NCI-H146 (cell line): ENCODE data around the gene COQ4.

ENCODE experiments used
- DNase-seq: peaks from one replicate; lab custom pipeline; 2025; lab: John Stamatoyannopoulos, UW

COQ4 gene

DNA sequence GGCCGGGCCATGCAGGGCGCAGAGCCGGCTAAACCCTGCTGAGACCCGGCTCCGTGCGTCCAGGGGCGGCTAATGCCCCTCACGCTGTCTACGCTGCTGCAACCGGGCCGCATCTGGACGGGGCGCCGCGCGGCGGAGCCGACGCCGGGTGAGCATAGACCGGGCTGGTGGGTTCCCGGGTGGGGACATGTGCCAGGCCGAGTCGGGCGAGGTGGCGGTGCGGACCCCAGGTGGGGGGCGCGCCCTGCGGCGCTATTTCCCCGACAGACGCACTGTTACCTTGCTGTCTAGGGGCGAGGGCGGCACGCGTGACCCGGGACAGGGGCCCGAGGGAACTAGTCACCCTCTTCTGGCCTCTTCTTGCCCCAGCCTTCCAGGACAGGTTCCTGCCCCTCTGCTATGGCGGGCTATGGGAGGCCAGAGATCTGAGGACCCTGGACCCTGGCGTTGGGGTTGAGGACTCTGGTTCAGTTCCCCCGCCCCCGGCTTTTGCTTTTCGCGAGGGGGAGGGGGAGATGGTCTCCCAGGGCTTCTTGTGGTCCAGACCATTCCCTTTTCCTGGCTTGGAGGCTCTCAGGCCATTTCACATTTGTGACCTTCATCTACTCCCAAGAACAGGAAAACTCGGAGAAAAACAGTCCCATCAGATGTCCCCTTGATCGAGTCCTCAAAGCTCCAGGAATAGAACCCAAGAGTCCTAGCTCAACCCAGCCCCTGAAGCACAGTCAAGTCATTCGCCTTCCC, 18.2 kb downstream of the COQ4 start:
- peak; percentile 13 for DNase-seq

DNA sequence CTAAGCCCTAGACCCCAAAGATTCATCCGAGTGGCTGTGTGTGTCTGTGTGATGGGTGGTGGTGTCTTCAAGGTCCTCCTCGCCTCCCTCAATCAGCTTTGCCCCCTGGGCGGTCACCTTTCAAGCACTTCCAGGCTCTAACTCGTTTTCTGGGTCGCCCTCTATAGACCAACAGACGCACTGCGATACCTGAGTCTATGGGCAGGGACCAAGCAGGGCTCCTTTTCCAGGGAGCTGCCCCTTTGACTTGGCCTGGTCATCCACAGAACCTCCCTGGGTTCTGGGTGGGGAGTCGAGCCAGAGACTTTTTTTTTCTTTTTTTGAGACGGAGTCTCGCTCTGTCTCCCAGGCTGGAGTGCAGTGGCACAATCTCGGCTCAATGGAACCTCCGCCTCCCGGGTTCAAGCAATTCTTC, 18.8 kb downstream of the COQ4 start:
- DNase-seq = peak; percentile 65

- DNase-seq = no peak
Measured at GRCh38 chr9:128342971-128343680, 20.5 kb downstream of the COQ4 start.

DNA sequence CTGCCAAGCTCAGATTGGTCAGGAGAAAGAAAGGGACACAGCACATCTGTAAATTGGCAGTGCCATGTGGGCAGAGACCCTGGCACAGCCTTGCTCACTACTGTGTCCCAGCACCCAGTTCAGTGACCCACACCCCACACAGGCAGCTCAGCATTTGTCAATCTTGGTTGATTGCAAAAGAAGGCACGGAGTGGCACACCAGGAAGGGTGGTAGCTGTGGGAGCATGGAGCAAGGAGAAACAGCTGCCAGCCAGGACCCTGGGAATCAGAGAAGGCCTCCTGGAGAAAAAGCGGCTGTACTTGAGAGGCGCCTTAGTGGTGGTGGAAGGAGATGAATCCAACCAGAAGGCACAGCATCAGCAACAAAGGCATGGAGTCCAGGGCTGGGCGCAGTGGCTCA, 21.2 kb downstream of the COQ4 start:
- DNase-seq = no peak

DNA sequence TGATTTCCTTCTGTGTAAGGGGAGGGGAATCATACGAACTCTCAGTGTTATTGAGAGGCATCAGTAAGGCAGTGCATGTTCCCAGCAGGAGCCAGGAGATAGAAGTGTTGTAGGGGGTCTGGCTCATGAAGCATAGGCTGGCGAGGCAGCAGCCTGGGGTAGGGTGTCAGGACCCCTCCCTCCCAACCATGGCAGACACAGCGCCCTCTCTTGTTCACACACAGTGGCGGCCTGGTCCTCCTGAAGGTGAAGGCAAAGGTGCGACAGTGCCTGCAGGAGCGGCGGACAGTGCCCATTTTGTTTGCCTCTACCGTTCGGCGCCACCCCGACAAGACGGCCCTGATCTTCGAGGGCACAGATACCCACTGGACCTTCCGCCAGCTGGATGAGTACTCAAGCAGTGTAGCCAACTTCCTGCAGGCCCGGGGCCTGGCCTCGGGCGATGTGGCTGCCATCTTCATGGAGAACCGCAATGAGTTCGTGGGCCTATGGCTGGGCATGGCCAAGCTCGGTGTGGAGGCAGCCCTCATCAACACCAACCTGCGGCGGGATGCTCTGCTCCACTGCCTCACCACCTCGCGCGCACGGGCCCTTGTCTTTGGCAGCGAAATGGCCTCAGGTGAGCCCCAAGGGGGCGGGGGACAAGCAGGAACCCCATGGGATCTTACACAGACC, 22.4 kb downstream of the COQ4 start:
- no peak for DNase-seq

- DNase-seq = no peak
Measured at GRCh38 chr9:128349125-128349524, 26.5 kb downstream of the COQ4 start.

DNA sequence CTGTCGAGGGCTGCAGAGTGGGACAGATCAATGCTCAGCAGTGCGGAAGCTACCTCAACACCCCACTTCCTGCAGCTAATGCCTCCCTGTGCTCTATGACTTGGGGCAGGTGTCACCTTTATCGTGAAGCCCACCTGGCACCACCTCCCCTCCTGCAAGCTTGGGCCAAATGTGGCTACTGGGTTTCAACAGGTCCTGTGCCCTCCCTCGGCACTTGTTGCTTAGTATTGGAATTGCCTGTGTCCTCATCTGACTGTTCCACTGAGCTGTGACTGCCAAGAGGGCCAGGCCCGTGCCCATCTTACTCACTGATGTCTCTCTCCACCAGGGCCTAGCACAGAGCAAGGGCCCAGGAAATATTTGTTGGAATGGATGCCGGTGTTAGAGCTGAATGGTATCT, 27.1 kb downstream of the COQ4 start:
- no peak for DNase-seq

DNA sequence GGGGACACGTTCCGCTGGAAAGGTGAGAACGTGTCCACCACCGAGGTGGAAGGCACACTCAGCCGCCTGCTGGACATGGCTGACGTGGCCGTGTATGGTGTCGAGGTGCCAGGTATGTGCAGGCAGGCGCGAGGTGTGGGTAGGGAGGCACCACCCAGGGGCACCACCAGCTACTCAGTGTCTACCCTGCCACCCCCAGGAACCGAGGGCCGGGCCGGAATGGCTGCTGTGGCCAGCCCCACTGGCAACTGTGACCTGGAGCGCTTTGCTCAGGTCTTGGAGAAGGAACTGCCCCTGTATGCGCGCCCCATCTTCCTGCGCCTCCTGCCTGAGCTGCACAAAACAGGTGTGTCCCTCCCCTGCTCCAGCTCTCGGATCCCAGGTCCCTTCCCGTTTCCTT, 32.8 kb downstream of the COQ4 start:
- no peak for DNase-seq

- DNase-seq = no peak
Measured at GRCh38 chr9:128358090-128358489, 35.5 kb downstream of the COQ4 start.

DNA sequence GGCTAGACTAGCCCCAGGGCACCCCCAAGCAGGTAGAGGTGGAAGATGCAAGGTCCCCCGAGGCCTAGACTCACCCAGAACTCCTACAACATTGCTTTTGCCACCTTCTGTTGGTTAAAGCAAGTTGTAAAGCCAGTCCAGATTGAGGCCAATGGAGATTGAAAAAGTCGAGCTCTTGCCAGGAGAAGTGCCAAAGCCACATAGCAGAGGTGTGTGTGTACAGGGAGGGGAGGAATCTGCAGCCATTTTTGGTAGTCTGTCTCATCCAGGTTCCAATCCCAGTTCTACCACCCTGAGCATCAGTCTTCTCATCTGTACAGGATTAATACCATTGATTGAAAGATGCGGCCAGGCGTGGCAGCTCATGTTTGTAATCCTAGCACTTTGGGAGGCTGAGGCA, 36.2 kb downstream of the COQ4 start:
- DNase-seq = no peak

GRCh38 chr9:128360826-128361225, 38.2 kb downstream of the COQ4 start:
- no peak for DNase-seq

DNA sequence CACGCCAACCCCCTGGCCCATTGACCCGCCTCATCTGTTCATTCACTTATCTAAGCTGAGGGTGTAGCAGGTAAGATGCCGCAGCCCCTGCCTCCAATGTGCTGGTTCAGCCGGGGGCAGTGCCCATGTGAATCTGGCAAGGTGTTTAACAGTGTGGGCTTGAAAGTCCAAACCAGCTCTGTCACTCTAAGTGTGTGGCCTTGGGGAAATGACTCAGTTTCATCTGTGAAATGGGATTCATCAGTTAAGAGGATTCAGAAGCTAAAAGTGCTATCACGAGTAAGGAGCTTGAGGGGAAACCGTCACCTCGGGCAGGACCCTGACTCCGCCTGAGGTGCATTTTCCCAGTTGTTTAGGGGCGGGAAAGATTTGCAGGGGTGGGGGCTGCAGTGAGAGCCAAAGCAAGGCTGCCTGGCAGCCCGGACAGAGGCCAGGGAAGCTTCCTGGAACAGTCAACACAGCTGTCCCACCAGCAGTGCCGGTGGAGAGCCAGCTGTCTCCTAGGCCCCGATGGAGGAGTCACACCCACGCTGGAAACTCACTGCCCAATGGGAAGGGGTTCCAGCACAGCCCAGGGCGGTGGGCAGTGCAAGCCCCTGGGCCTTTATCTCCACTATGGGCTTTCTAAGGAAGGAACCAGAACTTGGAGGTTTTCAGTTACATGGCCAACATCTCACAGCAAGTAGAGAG, 38.8 kb downstream of the COQ4 start:
- DNase-seq = peak; percentile 8

- peak; percentile 71 for DNase-seq
Measured at GRCh38 chr9:128361986-128362646, 39.5 kb downstream of the COQ4 start.

DNA sequence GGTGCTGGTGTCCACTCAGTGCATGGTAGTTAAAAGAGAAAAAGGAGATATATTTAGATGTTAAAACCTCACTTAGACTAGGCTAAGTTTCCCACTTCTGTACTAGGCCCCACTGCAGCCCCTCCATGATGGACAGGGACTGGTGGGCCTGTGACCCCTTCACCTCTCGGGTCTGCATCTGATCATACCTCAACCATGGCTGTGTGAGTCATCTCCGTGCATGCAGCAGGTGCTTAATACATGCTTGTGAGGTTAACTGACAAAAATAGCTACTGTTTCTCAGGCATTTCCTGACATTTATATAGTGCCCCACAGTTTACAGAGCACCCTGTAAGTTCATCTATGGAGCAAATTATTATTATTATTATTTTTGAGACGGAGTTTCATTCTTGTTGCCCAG, 40.1 kb downstream of the COQ4 start:
- DNase-seq = no peak

DNA sequence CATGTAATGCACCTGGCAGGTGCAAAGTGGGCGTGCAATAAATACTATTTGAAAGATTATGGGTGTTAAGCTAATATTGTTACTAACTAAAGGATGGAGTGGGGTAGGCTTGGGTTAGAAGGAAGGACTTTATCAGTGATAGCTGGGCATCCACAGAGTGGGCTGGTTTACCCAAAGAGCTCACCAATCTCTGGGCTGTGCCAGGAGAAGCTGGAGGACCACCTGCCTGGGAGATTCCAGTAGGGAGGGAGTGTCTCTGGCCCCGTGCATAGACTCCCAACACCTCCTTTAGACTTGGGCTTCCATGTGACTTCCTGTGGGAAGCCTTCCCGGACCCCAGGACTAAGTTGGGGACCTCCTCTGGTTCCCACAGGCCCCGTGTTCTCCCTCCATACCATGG, 42.9 kb downstream of the COQ4 start:
- DNase-seq = peak; percentile 33

- no peak for DNase-seq
Measured at GRCh38 chr9:128369024-128369706, 46.5 kb downstream of the COQ4 start.

DNA sequence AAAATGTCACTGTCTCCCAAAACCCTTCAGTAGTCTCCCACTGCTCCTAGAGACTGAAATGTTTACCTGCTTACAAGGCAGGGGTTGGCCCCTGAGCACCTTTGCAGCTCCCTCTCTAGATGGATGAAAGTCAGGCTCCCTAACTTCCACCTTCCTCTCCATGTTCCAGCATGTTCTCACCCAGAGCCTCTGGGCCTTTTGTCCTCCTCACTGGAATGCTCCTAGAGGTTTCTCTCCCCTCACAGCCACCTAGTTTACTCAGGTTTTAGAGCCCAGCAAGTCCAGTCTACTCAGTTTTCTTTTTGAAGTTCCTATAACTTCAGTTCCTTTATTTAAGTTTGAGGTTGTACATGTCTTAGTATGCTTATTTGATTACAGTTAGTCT, 47.7 kb downstream of the COQ4 start:
- no peak for DNase-seq

GRCh38 chr9:128370752-128371629, 48.4 kb downstream of the COQ4 start, which contains the start of gene URM1:
Gene URM1 (plus strand): TSS chr9:128371374. CDS start chr9:128371381, 7 bp downstream.
- DNase-seq = peak; percentile 88

- DNase-seq = no peak
Measured at GRCh38 chr9:128371630-128372117, 49.0 kb downstream of the COQ4 start.

GRCh38 chr9:128372188-128372641, 49.6 kb downstream of the COQ4 start:
- no peak for DNase-seq
